ENCODE data around the gene ATXN2L. TPM values are rescaled to one million over a fixed set of nuclear protein-coding genes. Genes with fewer than 3 reads are reported as not detected.

ATXN2L gene
- total RNA-seq, 2 experiments from 2014 or later = 109 to 451 TPM

GRCh38 chr16:28823873-28824716 lies 1.3 kb downstream of the ATXN2L start:
- ChIA-PET CTCF (ENCODE audit: unreplicated experiment) (interaction anchor here (0.6 kb wide), 2 partner anchors 39 to 1047 kb away, joined by 5 to 6 read pairs; partner anchors contain the start of gene SH2B1), POLR2A (interaction anchor here (0.6 to 1.2 kb wide), 4 partner anchors 8 to 35 kb away, joined by 3 to 4 read pairs (median 4); no protein-coding TSS in a partner anchor)
- peak overlapping the region; percentile 97 for H3K4me3 ChIP-seq (ENCODE audit: low read depth, low read length, poor library complexity, severe bottlenecking)
- BruUV-seq (replicated peaks) = no TSS peak
- TF ChIP-seq EZH2phosphoT487 (IDR thresholded peaks at IDR 0.05; ENCODE audit: borderline replicate concordance, low read depth, low read length) = no peak
- no peak; the same call in 1 of the 2 replicates for TF ChIP-seq CTCF (conservative IDR thresholded peaks at IDR 0.05; ENCODE audit: low read length)
- H3K4me2 ChIP-seq (ENCODE audit: low read length) = peak overlapping the region; percentile 89
- intact Hi-C loops (cut with micrococcal nuclease; ENCODE audit: unreplicated experiment) = loop anchor here (5.0 kb wide), 1 partner anchor 332 kb away; the partner anchor contains the start of genes APOBR and CLN3
- H3K4me1 ChIP-seq (ENCODE audit: insufficient read depth, low read length, poor library complexity, severe bottlenecking) = peaks cover 24% of the 10 kb centered on the region
- H3K36me3 ChIP-seq (ENCODE audit: insufficient read depth, low read length) = peaks cover 63% of the 10 kb centered on the region
- peaks cover 62% of the 10 kb centered on the region for H3K79me2 ChIP-seq (ENCODE audit: insufficient read depth, low read depth, low read length)
- H3K9me2 ChIP-seq (ENCODE audit: insufficient read depth, low read length) = no peaks in the 10 kb centered on the region
- H3K9me3 ChIP-seq (ENCODE audit: low read length) = no peaks in the 10 kb centered on the region
- H3K27ac ChIP-seq (ENCODE audit: low read depth, low read length, poor library complexity, severe bottlenecking) = peak overlapping the region; percentile 95
- H4K20me1 ChIP-seq (ENCODE audit: insufficient read depth, low read length) = peaks cover 26% of the 10 kb centered on the region
- no peak overlapping the region for H2AFZ ChIP-seq (ENCODE audit: low read length)
- peak; percentile 96 for DNase-seq (ENCODE audit: low spot score)

DNA sequence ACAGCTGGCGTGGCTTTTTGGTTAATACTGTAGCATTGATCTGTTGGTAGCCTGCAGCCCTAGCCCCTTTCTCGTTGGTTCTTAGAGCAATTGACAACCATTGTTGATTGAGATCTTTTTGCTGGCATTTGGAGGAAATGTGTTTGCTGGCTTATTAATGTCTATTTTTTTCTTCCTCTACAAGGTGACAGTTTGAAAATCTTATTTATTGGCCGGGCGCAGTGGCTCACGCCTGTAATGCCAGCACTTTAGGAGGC lies 1.8 kb downstream of the ATXN2L start:
- Histone ChIP-seq H3K9me2 (ENCODE audit: insufficient read depth, low read length) (no peaks in the 10 kb centered on the region), H3K4me2 (ENCODE audit: low read length) (peak overlapping the region; percentile 89), H3K36me3 (ENCODE audit: insufficient read depth, low read length) (peaks cover 67% of the 10 kb centered on the region), H3K4me3 (ENCODE audit: low read depth, low read length, poor library complexity, severe bottlenecking) (peak overlapping the region; percentile 97), H3K4me1 (ENCODE audit: insufficient read depth, low read length, poor library complexity, severe bottlenecking) (peaks cover 24% of the 10 kb centered on the region), H3K27ac (ENCODE audit: low read depth, low read length, poor library complexity, severe bottlenecking) (peak overlapping the region; percentile 95), H2AFZ (ENCODE audit: low read length) (no peak overlapping the region), H3K9me3 (ENCODE audit: low read length) (no peaks in the 10 kb centered on the region), H4K20me1 (ENCODE audit: insufficient read depth, low read length) (peaks cover 26% of the 10 kb centered on the region), H3K79me2 (ENCODE audit: insufficient read depth, low read depth, low read length) (peaks cover 67% of the 10 kb centered on the region)
- DNase-seq (ENCODE audit: low spot score) = no peak
- BruUV-seq (replicated peaks) = TSS peak; percentile 64
- intact Hi-C loops (cut with micrococcal nuclease; ENCODE audit: unreplicated experiment) = loop anchor here (5.0 kb wide), 1 partner anchor 332 kb away; the partner anchor contains the start of genes APOBR and CLN3
- CTCF ChIA-PET (ENCODE audit: unreplicated experiment) = interaction anchor here (0.6 kb wide), 1 partner anchor 39 kb away, joined by 6 read pairs; the partner anchor contains the start of gene SH2B1
- TF ChIP-seq CTCF (conservative IDR thresholded peaks at IDR 0.05; ENCODE audit: low read length) = no peak
- TF ChIP-seq EZH2phosphoT487 (IDR thresholded peaks at IDR 0.05; ENCODE audit: borderline replicate concordance, low read depth, low read length) = no peak
- POLR2A ChIA-PET = interaction anchor here (1.2 kb wide), 1 partner anchor 18 kb away, joined by 4 read pairs; no protein-coding TSS in a partner anchor

- TF ChIP-seq EZH2phosphoT487 (IDR thresholded peaks at IDR 0.05; ENCODE audit: borderline replicate concordance, low read depth, low read length) = no peak
- no peak for TF ChIP-seq CTCF (conservative IDR thresholded peaks at IDR 0.05; ENCODE audit: low read length)
- Histone ChIP-seq H3K4me3 (ENCODE audit: low read depth, low read length, poor library complexity, severe bottlenecking) (no peak overlapping the region), H3K4me2 (ENCODE audit: low read length) (peak overlapping the region; percentile 89; the same call in 1 of the 2 replicates), H3K79me2 (ENCODE audit: insufficient read depth, low read depth, low read length) (peaks cover 76% of the 10 kb centered on the region), H3K27ac (ENCODE audit: low read depth, low read length, poor library complexity, severe bottlenecking) (no peak overlapping the region), H3K9me3 (ENCODE audit: low read length) (no peaks in the 10 kb centered on the region), H4K20me1 (ENCODE audit: insufficient read depth, low read length) (peaks cover 26% of the 10 kb centered on the region), H3K36me3 (ENCODE audit: insufficient read depth, low read length) (peaks cover 74% of the 10 kb centered on the region), H3K9me2 (ENCODE audit: insufficient read depth, low read length) (no peaks in the 10 kb centered on the region), H2AFZ (ENCODE audit: low read length) (no peak overlapping the region), H3K4me1 (ENCODE audit: insufficient read depth, low read length, poor library complexity, severe bottlenecking) (peaks cover 24% of the 10 kb centered on the region)
- DNase-seq (ENCODE audit: low spot score) = no peak
- ChIA-PET POLR2A (no interaction called here), CTCF (ENCODE audit: unreplicated experiment) (no interaction called here)
- intact Hi-C loops (cut with micrococcal nuclease; ENCODE audit: unreplicated experiment) = no loop called here
- no TSS peak for BruUV-seq (replicated peaks)
Measured at GRCh38 chr16:28826141-28826540, 3.3 kb downstream of the ATXN2L start.
